GM21526 (cell line): ENCODE data around the gene PRDM16.

Source experiments
- ATAC-seq: cut with Tn5 transposase; IDR thresholded peaks from one replicate; pipeline ENCODE4 v1.9.1; 2021; ENCODE audit warnings: moderate library complexity; ENCODE audit not compliant: unreplicated experiment, low FRiP score

PRDM16 gene

GRCh38 chr1:3265835-3266805, 197.1 kb downstream of the PRDM16 start:
- no peak for ATAC-seq

GRCh38 chr1:3266870-3267549, 198.0 kb downstream of the PRDM16 start:
- no peak for ATAC-seq

GRCh38 chr1:3267550-3268270, 198.7 kb downstream of the PRDM16 start:
- no peak for ATAC-seq

- no peak for ATAC-seq
Observed at GRCh38 chr1:3268281-3268680, 199.3 kb downstream of the PRDM16 start.

- no peak for ATAC-seq
Observed at GRCh38 chr1:3270403-3271245, 201.6 kb downstream of the PRDM16 start.

- ATAC-seq, result no peak
Observed at GRCh38 chr1:3271866-3272265, 202.9 kb downstream of the PRDM16 start.

GRCh38 chr1:3272321-3273045, 203.5 kb downstream of the PRDM16 start:
- no peak for ATAC-seq

- ATAC-seq, result no peak
Observed at GRCh38 chr1:3273447-3273846, 204.4 kb downstream of the PRDM16 start.

GRCh38 chr1:3274972-3275371, 206.0 kb downstream of the PRDM16 start:
- no peak for ATAC-seq

GRCh38 chr1:3275471-3276340, 206.7 kb downstream of the PRDM16 start:
- no peak for ATAC-seq

GRCh38 chr1:3276341-3276800, 207.4 kb downstream of the PRDM16 start:
- no peak for ATAC-seq

GRCh38 chr1:3277011-3277471, 208.0 kb downstream of the PRDM16 start:
- ATAC-seq, result no peak

- ATAC-seq, result no peak
Observed at GRCh38 chr1:3277623-3278022, 208.6 kb downstream of the PRDM16 start.

GRCh38 chr1:3278416-3279181, 209.6 kb downstream of the PRDM16 start:
- ATAC-seq, result no peak

- no peak for ATAC-seq
Observed at GRCh38 chr1:3279182-3279470, 210.1 kb downstream of the PRDM16 start.

GRCh38 chr1:3281735-3282134, 212.7 kb downstream of the PRDM16 start:
- ATAC-seq, result no peak

GRCh38 chr1:3282186-3282585, 213.2 kb downstream of the PRDM16 start:
- no peak for ATAC-seq
